OCI-LY1 (cell line): ENCODE measurements around the gene ATP8A1.

Source experiments
- CTCF ChIP-seq: fragments of 200-600 bp; sonication (generic), shearing (Covaris generic); IDR thresholded peaks from 2 replicates; pipeline ENCODE4 v1.5.1; 2017; ENCODE audit warnings: mild to moderate bottlenecking, antibody characterized with exemption, low read length, moderate library complexity, mixed read lengths
- EZH2 ChIP-seq: fragments of 200-600 bp; sonication (generic), shearing (Covaris generic); IDR thresholded peaks from 2 replicates; pipeline ENCODE4 v1.8.0; 2017; ENCODE audit warnings: borderline replicate concordance, mixed run types, mild to moderate bottlenecking, antibody characterized with exemption, low read length, moderate library complexity, mixed read lengths

GRCh38 chr4:42396361-42396751, 260.5 kb downstream of the ATP8A1 start:
- TF ChIP-seq CTCF (no peak), EZH2 (no peak)
